T-helper 22 cell (primary cell): Measurements from ENCODE around the gene ZNF792.
"Not testable (repeated sequence)": the region's sequence is repeated elsewhere in the genome, so short reads cannot be mapped to it uniquely, and the experiment has no call there.

ENCODE experiments used
- DNase-seq: peaks from one replicate; pipeline ENCODE4 v3.0.0-alpha.2; 2020; ENCODE audit warnings: low read depth

The ZNF792 gene

GRCh38 chr19:34925278-34925855 is 38.7 kb downstream of the ZNF792 start:
- no peak for DNase-seq

- not testable (repeated sequence) for DNase-seq
These were observed 43.8 kb downstream of the ZNF792 start for GRCh38 chr19:34920090-34920786.

GRCh38 chr19:34918190-34918589 is 45.8 kb downstream of the ZNF792 start:
- DNase-seq, result no peak

GRCh38 chr19:34917144-34917543 is 46.9 kb downstream of the ZNF792 start:
- not testable (repeated sequence) for DNase-seq

GRCh38 chr19:34910770-34911169 is 53.3 kb downstream of the ZNF792 start:
- no peak for DNase-seq
